Mononuclear cell (primary cell): ENCODE measurements around the gene QPRT. TPM values are rescaled to one million over a fixed set of nuclear protein-coding genes. Genes with fewer than 3 reads are reported as not detected.
"Not testable (repeated sequence)": the region's sequence is repeated elsewhere in the genome, so short reads cannot be mapped to it uniquely, and the experiment has no call there.

Experiments
- H3K27me3 ChIP-seq: 2 replicates; pipeline ENCODE4 v1.6.0; 2011; ENCODE audit warnings: low read length, control low read depth; ENCODE audit not compliant: insufficient read depth
- H3K4me1 ChIP-seq: 2 replicates; pipeline ENCODE4 v1.5.1; 2011; ENCODE audit warnings: mild to moderate bottlenecking, low read length, control low read depth; ENCODE audit not compliant: insufficient read depth
- H3K4me3 ChIP-seq: 2 replicates; pipeline ENCODE4 v1.5.1; 2011; ENCODE audit warnings: mild to moderate bottlenecking, low read length, moderate library complexity
- H3K9me3 ChIP-seq: 2 replicates; pipeline ENCODE4 v1.5.1; 2011; ENCODE audit warnings: low read depth, mild to moderate bottlenecking, control low read depth, low read length
- total RNA-seq: library from RNA; depleted of rRNA; stranded (reverse); fragments of >200 nt; gene quantifications from one replicate; pipeline ENCODE4 v1.2.3, GENCODE V29; 2012

Gene QPRT
- total RNA-seq, 1 donor = 0.21 TPM

DNA sequence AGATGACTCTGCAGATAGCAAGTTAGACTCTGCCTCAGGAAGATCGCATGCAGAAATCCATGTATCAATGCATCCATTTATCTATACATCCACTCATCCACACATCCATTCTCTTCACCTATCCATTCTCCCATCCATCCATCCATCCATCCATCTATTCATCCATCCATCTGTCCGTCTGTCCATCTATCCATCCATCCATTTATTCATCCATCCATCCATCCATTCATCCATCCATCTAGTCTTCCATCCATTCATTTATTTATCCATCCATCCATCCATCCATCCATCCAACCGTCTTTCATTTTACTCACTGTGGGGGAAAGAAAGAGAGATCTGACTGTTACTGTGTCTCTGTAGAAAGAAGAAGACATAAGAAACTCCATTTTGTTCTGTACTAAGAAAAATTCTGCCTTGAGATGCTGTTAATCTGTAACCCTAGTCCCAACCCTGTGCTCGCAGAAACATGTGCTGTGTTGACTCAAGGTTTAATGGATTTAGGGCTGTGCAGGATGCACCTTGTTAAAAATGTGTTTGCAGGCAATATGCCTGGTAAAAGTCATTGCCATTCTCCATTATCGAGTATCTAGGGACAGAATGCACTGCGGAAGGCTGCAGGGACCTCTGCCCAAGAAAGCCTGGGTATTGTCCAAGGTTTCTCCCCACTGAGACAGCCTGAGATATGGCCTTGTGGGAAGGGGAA, 61.1 kb downstream of the QPRT start:
- not testable (repeated sequence) for H3K4me3 ChIP-seq, H3K27me3 ChIP-seq, H3K9me3 ChIP-seq
- H3K4me1 ChIP-seq = peaks cover 93% of the 10 kb centered on the region

DNA sequence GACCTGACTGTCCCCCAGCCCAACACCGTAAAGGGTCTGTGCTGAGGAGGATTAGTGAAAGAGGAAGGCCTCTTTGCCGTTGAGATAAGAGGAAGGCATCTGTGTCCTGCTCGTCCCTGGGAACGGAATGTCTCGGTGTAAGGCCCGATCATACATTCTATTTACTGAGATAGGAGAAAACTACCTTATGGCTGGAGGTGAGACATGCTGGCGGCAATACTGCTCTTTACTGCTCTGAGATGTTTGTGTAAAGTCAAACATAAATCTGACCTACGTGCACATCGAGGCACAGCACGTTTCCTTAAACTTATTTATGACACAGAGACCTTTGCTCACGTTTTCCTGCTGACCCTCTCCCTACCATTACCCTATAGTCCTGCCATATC, 61.6 kb downstream of the QPRT start:
- H3K4me1 ChIP-seq = peaks cover 91% of the 10 kb centered on the region
- not testable (repeated sequence) for H3K4me3 ChIP-seq, H3K27me3 ChIP-seq, H3K9me3 ChIP-seq

DNA sequence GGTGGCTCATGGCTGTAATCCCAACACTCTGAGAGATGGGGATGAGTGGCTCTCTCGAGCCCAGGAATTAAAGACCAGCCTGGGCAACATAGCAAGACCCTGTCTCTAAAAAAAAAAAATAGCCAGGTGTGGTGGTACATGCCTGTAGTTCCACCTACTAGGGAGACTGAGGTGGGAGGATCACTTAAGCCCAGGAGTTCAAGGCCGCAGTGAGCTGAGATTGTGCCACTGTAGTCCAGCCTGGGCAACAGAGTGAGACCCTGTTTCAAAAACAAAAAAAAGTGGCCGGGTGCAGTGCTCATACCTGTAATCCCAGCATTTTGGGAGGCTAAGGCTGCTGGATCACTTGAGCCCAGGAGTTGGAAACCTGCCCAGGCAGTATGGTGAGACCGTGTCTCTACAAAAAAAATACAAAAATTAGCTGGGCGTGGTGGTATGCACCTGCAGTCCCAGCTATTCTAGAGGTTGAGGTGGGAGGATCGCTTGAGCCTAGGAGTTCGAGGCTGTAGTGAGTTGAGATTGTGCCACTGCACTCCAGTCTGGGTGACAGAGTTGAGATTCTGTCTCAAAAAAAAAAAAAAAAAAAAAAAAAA, 63.8 kb downstream of the QPRT start:
- no peak overlapping the region for H3K4me3 ChIP-seq
- H3K4me1 ChIP-seq = peaks cover 90% of the 10 kb centered on the region
- no peaks in the 10 kb centered on the region for H3K27me3 ChIP-seq
- no peaks in the 10 kb centered on the region for H3K9me3 ChIP-seq

DNA sequence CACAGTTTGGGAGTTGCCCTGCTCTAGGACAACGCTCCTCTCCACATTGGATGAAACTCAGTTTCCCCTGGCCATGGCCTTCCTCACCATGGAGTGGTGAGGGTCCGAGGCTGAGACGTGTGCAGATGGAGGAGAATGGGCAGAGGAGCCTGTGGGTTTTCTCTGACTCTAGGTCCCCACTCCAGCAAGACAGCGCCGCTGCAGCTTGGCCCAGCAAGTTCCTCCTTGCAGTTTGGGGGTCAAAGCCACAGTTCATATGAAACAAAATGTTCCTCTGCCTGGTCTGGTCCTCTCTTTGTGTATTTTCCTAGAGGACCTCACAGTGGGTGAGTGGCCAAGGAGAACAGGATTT, 64.5 kb downstream of the QPRT start:
- H3K27me3 ChIP-seq = no peaks in the 10 kb centered on the region
- no peak overlapping the region for H3K4me3 ChIP-seq
- H3K4me1 ChIP-seq = peaks cover 90% of the 10 kb centered on the region
- no peaks in the 10 kb centered on the region for H3K9me3 ChIP-seq

DNA sequence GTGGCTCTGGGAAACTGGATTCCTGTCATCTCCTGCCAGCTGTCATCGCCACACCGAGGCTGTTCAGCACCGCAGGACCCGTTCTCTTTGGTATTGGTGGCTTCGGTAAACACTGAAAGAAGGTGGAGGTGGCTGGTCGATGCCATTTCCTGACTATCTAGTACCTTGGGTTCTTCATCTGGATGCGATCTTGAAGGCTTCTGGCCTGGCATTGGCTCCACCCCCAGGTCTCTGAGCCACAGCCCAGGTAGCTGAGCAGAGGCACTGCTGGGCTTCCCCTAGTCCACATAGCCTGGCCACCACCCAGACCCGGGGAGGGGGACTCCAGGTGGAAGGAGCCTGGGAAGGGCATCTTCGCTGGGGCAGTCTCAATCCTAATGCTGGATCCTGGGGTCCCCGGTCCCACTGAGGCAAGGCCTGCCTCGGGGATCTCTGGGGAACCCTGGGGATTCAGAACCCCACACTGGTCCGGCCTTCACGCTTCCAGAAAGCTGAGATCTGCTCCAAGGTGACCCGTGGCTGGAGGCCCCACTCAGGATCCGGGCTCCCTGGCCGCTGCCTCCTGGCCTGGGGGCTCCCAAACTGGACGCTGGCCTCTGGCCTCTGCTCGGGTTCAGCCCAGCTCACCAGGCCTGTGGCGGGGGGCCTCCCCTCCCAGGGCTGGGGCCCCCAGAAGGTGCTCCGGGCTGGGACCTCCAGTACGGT, 65.0 kb downstream of the QPRT start:
- Histone ChIP-seq H3K4me3 (peak overlapping the region; percentile 90), H3K27me3 (no peaks in the 10 kb centered on the region), H3K4me1 (peaks cover 90% of the 10 kb centered on the region), H3K9me3 (no peaks in the 10 kb centered on the region)

DNA sequence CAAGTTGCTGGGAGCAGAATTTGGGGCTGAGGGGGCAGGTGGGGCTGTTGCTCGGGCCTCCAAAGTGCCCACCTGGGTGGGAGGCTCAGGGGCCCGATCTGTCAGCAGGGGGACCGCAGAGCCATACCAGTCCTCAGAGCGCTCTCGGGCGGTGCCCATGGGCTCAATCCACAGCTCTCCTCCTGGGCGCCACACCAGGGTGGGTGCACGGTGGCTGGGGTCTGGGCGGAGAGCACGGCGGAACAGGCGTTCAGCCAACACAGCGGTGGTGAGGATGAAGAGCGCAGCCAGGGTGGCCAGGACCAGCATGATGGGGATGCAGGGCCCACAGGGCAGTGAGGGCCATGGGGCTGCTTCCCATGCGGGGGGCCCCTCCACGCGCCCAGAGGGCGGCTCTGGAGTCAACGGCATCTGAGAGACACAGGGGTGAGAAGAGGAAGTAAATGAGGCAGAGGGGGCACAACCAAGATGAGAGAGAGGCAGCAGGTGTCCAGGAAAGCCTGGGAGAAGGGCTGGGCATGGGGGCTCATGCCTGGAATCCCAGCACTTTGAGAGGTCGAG, 65.6 kb downstream of the QPRT start:
- no peaks in the 10 kb centered on the region for H3K9me3 ChIP-seq
- no peaks in the 10 kb centered on the region for H3K27me3 ChIP-seq
- peaks cover 89% of the 10 kb centered on the region for H3K4me1 ChIP-seq
- H3K4me3 ChIP-seq = peak overlapping the region; percentile 90

DNA sequence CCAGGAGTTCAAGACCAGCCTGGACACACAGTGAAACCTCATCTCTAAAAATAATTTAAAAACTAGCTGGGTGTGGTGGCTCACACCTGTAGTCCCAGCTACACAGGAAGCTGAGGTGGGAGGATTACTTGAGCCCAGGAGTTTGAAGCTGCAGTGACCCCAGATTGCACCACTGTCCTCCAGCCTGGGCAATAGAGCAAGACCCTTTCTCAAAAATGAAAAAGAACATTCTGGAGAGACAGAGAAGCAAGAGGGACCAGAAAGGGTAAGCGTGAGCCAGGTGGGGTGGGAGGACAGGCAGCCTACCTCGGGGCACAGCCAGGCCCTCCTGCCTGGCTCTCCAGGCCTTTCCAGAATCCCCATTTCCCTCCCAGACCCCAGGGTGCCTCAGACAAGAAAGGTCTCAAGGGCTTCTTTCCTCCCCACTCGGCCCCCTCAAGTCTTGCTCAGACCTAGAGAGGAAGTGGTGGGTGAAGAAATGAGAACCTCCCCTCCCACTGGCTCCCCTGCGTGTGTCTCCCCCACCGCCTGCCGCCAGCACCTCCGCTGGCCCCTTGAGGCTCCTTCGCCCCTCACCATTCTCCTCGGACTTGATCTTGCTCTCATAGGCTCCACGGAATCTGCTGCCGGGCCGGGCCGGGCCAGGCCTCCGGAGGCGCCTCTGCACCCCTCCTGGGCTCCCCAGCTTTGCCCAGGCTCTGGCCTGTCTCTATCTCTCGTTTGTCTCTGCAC, 66.3 kb downstream of the QPRT start:
- peak overlapping the region; percentile 90 for H3K4me3 ChIP-seq
- H3K9me3 ChIP-seq = no peaks in the 10 kb centered on the region
- H3K27me3 ChIP-seq = no peaks in the 10 kb centered on the region
- H3K4me1 ChIP-seq = peaks cover 89% of the 10 kb centered on the region

DNA sequence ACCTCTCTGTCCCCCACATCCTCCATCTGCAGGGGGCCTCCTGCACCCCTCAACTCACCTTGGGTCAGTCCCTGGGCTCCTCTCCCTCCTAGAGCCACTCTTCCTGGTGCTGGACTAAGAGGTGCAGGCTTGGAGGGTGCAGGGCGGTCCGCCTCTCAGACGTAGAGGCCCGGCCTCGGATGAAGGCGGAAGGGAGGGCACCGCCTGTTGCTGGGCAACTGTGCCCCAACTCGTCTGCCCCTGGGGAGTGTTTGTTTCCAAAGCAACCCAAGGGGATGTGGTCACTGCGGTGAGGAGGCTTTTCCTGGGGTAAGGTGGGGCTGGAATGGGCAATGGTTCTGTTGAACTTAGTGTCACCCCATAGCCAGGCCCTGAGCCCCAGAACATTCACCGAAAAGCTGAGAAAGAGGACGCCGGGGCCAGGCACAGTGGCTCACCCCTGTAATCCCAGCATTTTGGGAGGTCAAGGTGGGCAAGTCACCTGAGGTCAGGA, 66.9 kb downstream of the QPRT start, which contains the start of gene C16orf54:
Gene C16orf54, minus strand, starts transcription at position 138 of the 493 bp plus-strand sequence. CDS start 1,039 bp downstream, outside the sequence.
- Histone ChIP-seq H3K27me3 (no peaks in the 10 kb centered on the region), H3K4me1 (peaks cover 83% of the 10 kb centered on the region), H3K4me3 (peak within 1 kb of the TSS; percentile 90), H3K9me3 (no peaks in the 10 kb centered on the region)

DNA sequence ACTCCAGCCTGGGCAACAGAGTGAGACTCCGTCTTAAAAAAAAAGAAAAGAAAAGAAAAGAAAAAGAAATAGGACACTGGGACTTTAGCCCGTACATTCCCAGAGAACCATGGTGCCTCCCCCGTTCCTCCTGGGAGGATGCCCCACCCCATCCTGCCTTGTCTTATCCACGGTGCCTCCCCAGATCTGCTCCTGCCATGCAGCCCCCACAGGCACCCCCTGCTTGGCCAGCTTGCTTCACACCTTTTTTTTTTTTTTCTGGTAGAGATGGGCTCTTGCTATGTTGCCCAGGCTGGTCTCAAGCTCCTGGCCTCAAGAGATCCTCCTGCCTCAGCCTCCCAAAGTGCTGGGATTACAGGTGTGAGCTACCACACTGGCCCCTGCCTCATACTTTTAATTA, 67.5 kb downstream of the QPRT start:
- Histone ChIP-seq H3K4me1 (peaks cover 77% of the 10 kb centered on the region), H3K4me3 (peak overlapping the region; percentile 90)
- H3K9me3 ChIP-seq, H3K27me3 ChIP-seq: not testable (repeated sequence)

Other genes starting within 250 kb of the QPRT start
- gene BOLA2, start 224.8 kb upstream of the QPRT start, total RNA-seq = 12.9 TPM
- 10.9 TPM for gene SLX1B, start 224.6 kb upstream of the QPRT start, total RNA-seq
- 8.1 TPM for gene SULT1A4, start 219.3 kb upstream of the QPRT start, total RNA-seq
- 38.7 TPM for gene NPIPB12, start 172.8 kb upstream of the QPRT start, total RNA-seq
- gene SPN, start 15.9 kb upstream of the QPRT start, total RNA-seq = 29.7 TPM
- 87.9 TPM for gene C16orf54, start 66.8 kb downstream of the QPRT start, total RNA-seq
- not detected for gene ZG16, start 99.1 kb downstream of the QPRT start, total RNA-seq
- gene KIF22, start 111.6 kb downstream of the QPRT start, total RNA-seq = 78.5 TPM
- 132 TPM for gene MAZ, start 127.3 kb downstream of the QPRT start, total RNA-seq
- 0.52 TPM for gene PRRT2, start 133.0 kb downstream of the QPRT start, total RNA-seq
- 14.4 TPM for gene PAGR1, start 137.0 kb downstream of the QPRT start, total RNA-seq
- gene MVP, start 141.3 kb downstream of the QPRT start, total RNA-seq = 75.6 TPM
- gene CDIPT, start 184.0 kb downstream of the QPRT start, total RNA-seq = 22.1 TPM
- under 0.01 TPM for gene SEZ6L2, start 220.4 kb downstream of the QPRT start, total RNA-seq
- not detected for gene ASPHD1, start 221.3 kb downstream of the QPRT start, total RNA-seq
- 21.5 TPM for gene KCTD13, start 247.0 kb downstream of the QPRT start, total RNA-seq